Measurements from ENCODE around the gene INPP5D. TPM values are rescaled to one million over a fixed set of nuclear protein-coding genes. Genes with fewer than 3 reads are reported as not detected.

Gene INPP5D
- total RNA-seq, 1 experiment from 2014 or later = 17.2 TPM

DNA sequence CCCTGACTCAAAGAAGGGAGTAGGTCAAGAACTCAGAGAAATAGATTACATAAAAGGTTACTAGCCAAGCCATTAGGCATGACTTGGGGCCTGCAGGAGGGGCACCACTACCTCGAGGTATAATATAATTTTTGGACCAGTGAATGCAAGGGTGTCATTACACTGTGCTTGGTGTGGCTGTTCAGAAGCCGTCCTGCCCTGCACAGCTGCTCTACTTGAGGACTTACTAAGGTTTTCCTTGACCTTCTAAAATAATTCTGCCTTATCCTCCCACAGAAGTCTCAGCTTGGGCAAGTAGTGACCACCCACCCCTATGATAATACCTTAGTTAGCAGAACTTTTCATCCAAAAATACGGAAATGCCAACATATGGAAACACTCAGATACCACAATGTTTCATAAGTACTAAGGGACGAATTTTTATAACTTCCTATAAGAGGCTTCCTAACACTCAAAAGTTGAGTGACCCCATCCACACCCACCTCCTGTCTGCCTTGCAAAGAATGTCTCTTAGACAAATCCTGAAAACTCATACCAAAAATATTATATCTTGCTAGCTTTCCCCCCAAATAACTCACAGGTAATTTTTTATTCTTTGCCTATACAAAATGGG lies 173.6 kb downstream of the INPP5D start (continued):
- TF ChIP-seq ZNF232 (CRISPR knock-in tag; IDR thresholded peaks at IDR 0.05) (no peak), ZNF396 (CRISPR knock-in tag; IDR thresholded peaks at IDR 0.05; ENCODE audit: borderline replicate concordance) (no peak), ZBTB43 (CRISPR knock-in tag; IDR thresholded peaks at IDR 0.05) (no peak)
- TF ChIP-seq, protein P1, sequence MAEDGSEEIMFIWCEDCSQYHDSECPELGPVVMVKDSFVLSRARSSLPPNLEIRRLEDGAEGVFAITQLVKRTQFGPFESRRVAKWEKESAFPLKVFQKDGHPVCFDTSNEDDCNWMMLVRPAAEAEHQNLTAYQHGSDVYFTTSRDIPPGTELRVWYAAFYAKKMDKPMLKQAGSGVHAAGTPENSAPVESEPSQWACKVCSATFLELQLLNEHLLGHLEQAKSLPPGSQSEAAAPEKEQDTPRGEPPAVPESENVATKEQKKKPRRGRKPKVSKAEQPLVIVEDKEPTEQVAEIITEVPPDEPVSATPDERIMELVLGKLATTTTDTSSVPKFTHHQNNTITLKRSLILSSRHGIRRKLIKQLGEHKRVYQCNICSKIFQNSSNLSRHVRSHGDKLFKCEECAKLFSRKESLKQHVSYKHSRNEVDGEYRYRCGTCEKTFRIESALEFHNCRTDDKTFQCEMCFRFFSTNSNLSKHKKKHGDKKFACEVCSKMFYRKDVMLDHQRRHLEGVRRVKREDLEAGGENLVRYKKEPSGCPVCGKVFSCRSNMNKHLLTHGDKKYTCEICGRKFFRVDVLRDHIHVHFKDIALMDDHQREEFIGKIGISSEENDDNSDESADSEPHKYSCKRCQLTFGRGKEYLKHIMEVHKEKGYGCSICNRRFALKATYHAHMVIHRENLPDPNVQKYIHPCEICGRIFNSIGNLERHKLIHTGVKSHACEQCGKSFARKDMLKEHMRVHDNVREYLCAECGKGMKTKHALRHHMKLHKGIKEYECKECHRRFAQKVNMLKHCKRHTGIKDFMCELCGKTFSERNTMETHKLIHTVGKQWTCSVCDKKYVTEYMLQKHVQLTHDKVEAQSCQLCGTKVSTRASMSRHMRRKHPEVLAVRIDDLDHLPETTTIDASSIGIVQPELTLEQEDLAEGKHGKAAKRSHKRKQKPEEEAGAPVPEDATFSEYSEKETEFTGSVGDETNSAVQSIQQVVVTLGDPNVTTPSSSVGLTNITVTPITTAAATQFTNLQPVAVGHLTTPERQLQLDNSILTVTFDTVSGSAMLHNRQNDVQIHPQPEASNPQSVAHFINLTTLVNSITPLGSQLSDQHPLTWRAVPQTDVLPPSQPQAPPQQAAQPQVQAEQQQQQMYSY (CRISPR knock-in tag; IDR thresholded peaks at IDR 0.05) = no peak
- TF ChIP-seq, protein P2, sequence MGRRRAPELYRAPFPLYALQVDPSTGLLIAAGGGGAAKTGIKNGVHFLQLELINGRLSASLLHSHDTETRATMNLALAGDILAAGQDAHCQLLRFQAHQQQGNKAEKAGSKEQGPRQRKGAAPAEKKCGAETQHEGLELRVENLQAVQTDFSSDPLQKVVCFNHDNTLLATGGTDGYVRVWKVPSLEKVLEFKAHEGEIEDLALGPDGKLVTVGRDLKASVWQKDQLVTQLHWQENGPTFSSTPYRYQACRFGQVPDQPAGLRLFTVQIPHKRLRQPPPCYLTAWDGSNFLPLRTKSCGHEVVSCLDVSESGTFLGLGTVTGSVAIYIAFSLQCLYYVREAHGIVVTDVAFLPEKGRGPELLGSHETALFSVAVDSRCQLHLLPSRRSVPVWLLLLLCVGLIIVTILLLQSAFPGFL (CRISPR knock-in tag; IDR thresholded peaks at IDR 0.05; ENCODE audit: borderline replicate concordance) = no peak

DNA sequence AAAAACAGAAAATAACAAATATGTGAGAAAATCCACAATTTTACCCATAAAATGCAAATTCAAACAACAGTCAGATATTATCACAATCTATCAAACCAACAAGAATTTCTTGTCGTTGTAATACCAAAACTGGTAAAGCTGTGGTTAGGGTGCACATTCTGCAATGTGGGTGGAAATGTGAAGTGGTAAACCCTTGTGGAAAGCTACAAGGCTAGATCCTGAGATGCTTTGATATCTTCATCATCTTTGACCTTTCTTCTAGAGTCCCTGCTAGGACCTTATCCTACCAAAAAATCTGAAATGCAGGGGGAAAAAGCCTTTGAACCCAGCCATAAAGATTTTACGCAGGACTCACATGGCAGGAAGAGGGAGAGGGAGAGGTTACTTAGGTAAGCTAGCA lies 174.1 kb downstream of the INPP5D start:
- no peaks in the 10 kb centered on the region for H3K36me3 Mint-ChIP-seq
- CTCF ChIA-PET = interaction anchor here (1.1 to 3.1 kb wide), 2 partner anchors 17 to 160 kb away, joined by 3 to 13 read pairs; partner anchors contain the start of gene ATG16L1
- POLR2A ChIA-PET = no interaction called here
- DNase-seq (ENCODE audit: low spot score) (no peak), ATAC-seq (no peak)
- TF ChIP-seq CREM (CRISPR knock-in tag; IDR thresholded peaks at IDR 0.05) (no peak), ATF1 (CRISPR knock-in tag; IDR thresholded peaks at IDR 0.05) (no peak), JAZF1 (CRISPR knock-in tag; IDR thresholded peaks at IDR 0.05) (no peak), NR1H2 (CRISPR knock-in tag; IDR thresholded peaks at IDR 0.05) (no peak), ZNF416 (CRISPR knock-in tag; IDR thresholded peaks at IDR 0.05) (no peak), TP53 (CRISPR knock-in tag; IDR thresholded peaks at IDR 0.05) (no peak), SMAD3 (CRISPR knock-in tag; IDR thresholded peaks at IDR 0.05; ENCODE audit: borderline replicate concordance) (no peak), FOXJ3 (CRISPR knock-in tag; IDR thresholded peaks at IDR 0.05; ENCODE audit: borderline replicate concordance) (no peak), ZNF138 (CRISPR knock-in tag; conservative IDR thresholded peaks at IDR 0.05) (no peak), GRHL2 (CRISPR knock-in tag; IDR thresholded peaks at IDR 0.05; ENCODE audit: insufficient replicate concordance, severe bottlenecking) (no peak), CBFB (CRISPR knock-in tag; IDR thresholded peaks at IDR 0.05; ENCODE audit: low read depth) (no peak), ZNF423 (CRISPR knock-in tag; IDR thresholded peaks at IDR 0.05) (no peak), ZNF263 (CRISPR knock-in tag; IDR thresholded peaks at IDR 0.05; ENCODE audit: low read depth) (no peak)
- TF ChIP-seq, protein P3, sequence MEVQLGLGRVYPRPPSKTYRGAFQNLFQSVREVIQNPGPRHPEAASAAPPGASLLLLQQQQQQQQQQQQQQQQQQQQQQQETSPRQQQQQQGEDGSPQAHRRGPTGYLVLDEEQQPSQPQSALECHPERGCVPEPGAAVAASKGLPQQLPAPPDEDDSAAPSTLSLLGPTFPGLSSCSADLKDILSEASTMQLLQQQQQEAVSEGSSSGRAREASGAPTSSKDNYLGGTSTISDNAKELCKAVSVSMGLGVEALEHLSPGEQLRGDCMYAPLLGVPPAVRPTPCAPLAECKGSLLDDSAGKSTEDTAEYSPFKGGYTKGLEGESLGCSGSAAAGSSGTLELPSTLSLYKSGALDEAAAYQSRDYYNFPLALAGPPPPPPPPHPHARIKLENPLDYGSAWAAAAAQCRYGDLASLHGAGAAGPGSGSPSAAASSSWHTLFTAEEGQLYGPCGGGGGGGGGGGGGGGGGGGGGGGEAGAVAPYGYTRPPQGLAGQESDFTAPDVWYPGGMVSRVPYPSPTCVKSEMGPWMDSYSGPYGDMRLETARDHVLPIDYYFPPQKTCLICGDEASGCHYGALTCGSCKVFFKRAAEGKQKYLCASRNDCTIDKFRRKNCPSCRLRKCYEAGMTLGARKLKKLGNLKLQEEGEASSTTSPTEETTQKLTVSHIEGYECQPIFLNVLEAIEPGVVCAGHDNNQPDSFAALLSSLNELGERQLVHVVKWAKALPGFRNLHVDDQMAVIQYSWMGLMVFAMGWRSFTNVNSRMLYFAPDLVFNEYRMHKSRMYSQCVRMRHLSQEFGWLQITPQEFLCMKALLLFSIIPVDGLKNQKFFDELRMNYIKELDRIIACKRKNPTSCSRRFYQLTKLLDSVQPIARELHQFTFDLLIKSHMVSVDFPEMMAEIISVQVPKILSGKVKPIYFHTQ (CRISPR knock-in tag; IDR thresholded peaks at IDR 0.05) = no peak
- TF ChIP-seq, protein P4, sequence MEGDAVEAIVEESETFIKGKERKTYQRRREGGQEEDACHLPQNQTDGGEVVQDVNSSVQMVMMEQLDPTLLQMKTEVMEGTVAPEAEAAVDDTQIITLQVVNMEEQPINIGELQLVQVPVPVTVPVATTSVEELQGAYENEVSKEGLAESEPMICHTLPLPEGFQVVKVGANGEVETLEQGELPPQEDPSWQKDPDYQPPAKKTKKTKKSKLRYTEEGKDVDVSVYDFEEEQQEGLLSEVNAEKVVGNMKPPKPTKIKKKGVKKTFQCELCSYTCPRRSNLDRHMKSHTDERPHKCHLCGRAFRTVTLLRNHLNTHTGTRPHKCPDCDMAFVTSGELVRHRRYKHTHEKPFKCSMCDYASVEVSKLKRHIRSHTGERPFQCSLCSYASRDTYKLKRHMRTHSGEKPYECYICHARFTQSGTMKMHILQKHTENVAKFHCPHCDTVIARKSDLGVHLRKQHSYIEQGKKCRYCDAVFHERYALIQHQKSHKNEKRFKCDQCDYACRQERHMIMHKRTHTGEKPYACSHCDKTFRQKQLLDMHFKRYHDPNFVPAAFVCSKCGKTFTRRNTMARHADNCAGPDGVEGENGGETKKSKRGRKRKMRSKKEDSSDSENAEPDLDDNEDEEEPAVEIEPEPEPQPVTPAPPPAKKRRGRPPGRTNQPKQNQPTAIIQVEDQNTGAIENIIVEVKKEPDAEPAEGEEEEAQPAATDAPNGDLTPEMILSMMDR (IDR thresholded peaks at IDR 0.05) = no peak
- TF ChIP-seq, protein P5, sequence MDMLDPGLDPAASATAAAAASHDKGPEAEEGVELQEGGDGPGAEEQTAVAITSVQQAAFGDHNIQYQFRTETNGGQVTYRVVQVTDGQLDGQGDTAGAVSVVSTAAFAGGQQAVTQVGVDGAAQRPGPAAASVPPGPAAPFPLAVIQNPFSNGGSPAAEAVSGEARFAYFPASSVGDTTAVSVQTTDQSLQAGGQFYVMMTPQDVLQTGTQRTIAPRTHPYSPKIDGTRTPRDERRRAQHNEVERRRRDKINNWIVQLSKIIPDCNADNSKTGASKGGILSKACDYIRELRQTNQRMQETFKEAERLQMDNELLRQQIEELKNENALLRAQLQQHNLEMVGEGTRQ (CRISPR knock-in tag; IDR thresholded peaks at IDR 0.05) = no peak
- TF ChIP-seq, protein P6, sequence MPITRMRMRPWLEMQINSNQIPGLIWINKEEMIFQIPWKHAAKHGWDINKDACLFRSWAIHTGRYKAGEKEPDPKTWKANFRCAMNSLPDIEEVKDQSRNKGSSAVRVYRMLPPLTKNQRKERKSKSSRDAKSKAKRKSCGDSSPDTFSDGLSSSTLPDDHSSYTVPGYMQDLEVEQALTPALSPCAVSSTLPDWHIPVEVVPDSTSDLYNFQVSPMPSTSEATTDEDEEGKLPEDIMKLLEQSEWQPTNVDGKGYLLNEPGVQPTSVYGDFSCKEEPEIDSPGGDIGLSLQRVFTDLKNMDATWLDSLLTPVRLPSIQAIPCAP (CRISPR knock-in tag; IDR thresholded peaks at IDR 0.05) = no peak
- TF ChIP-seq, protein P2 (CRISPR knock-in tag; IDR thresholded peaks at IDR 0.05; ENCODE audit: borderline replicate concordance) = no peak
- no peaks in the 10 kb centered on the region for H3K27me3 Mint-ChIP-seq (ENCODE audit: low read depth)
- no peaks in the 10 kb centered on the region for H3K4me1 Mint-ChIP-seq
- no peak overlapping the region for H3K4me3 Mint-ChIP-seq
- H3K27ac Mint-ChIP-seq = no peak overlapping the region
- peaks cover 4% of the 10 kb centered on the region; the same call in 1 of the 2 replicates for H3K9me3 Mint-ChIP-seq

Measured in WTC11 (cell line).